Esophagus squamous epithelium (tissue), 4 donors: ENCODE results near the gene CNBD2.

Experiments used
- CTCF ChIP-seq, 6 experiments: fragments of 450-650 bp in 4 of 6; fragments of 200-600 bp in 2 of 6; sonication (generic) in 2 of 6; IDR thresholded peaks; one replicate each; pipeline ENCODE4 v1.5.1; 2016 to 2019; ENCODE audit warnings: antibody characterized with exemption in 6 of 6, mild to moderate bottlenecking in 4 of 6, moderate library complexity in 4 of 6
- POLR2A ChIP-seq, 4 donors: fragments of 450-650 bp; IDR thresholded peaks; one replicate each; pipeline ENCODE4 v1.6.1; 2017; ENCODE audit warnings: antibody characterized with exemption in 4 of 4, mild to moderate bottlenecking in 4 of 4, moderate library complexity in 3 of 4

DNA sequence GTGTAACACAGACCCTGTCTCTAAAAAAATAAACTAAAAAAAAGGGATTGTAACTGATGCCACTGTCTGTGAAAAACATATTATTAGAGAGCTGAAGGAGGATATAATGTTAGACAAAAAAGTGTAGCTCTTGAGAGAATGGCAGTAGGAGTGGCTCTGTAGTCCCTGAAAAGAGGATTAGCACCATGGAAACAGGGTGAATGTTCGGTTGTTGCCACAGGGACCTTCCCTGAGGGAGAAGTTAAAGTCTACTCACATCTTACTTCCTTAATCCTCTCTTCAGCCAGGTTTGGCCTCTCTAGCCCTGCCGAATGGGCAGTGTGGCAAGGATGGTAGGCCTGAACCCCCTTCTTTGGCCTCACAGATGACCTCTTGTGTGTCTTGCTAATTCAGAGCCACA, 26.1 kb upstream of the CNBD2 start:
- TF ChIP-seq CTCF (IDR thresholded peaks at IDR 0.05) (no peak), POLR2A (IDR thresholded peaks at IDR 0.05) (no peak)
